Ramos (cell line): Measurements from ENCODE around the gene ROR2.

Source experiments
- in situ Hi-C: fragments of 300-500 bp; cut with MboI; formaldehyde crosslinking; loops from one replicate; pipeline ENCODE4 v1.14.3; 2022; ENCODE audit warnings: low sequenced_read_pairs; ENCODE audit not compliant: unreplicated experiment

Gene ROR2

GRCh38 chr9:91847581-91848091 lies 102.4 kb downstream of the ROR2 start:
- in situ Hi-C loops: no loop called here

DNA sequence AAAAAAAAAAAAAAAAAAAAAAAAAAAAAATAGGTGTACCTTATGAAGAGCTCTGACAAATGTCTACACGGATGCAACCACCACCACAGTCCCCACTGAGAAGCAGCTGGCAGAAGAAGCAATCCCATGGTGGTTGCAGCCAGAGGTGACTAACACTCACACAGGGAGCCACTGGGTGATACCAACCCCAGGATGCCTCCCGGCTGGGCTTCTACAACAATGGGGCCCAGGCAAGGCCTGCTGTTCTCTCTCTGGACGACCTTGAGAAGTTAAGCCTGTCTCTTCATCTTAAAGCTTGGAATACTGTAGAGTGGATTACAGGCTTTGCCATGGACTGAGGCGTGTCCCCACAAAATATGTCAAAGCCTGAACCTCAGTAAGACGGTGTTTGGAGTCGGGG lies 104.1 kb downstream of the ROR2 start:
- in situ Hi-C loops: no loop called here

GRCh38 chr9:91844701-91845291 lies 105.2 kb downstream of the ROR2 start:
- in situ Hi-C loops: no loop called here

DNA sequence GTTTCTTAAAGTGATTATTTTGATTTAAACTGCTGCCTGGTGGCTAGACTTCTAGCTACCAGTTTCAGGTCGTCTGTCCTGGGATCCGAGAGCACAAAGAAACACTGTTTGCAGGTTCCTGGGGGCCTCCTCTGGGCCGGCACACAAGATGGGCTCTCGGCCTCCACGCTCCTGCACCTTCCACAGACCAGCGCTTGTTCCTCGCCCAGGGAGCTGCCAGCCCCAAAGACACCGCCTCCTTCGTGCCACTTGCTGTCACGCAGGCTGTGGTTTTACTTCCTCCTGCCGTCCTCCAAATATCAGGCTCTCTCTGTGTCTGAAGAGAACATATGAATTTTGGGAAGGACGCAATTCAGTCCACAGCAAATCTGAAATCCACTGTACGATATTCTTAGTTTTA lies 105.8 kb downstream of the ROR2 start:
- in situ Hi-C loops: no loop called here

- in situ Hi-C loops: no loop called here
These were observed 106.3 kb downstream of the ROR2 start for GRCh38 chr9:91843623-91844148.

DNA sequence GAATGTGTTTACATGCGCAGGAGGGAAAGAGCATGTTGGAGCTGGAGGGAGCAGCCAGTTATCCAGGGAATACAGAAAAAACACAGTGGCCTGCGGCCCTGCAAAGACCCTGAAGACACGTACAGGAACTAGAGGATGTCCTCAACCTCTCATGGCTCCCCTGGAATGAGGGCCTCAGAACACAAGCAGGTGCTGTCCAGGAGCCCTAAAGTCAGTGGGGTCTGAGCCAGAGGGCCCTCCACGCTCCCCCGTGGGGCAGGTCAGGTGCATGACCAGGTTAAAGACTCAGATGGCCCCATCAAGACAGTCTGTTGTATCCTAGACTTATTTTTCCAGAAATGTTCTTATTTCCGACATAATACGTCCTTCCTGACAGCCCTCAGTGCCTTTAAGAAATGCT lies 106.9 kb downstream of the ROR2 start:
- in situ Hi-C loops: no loop called here

DNA sequence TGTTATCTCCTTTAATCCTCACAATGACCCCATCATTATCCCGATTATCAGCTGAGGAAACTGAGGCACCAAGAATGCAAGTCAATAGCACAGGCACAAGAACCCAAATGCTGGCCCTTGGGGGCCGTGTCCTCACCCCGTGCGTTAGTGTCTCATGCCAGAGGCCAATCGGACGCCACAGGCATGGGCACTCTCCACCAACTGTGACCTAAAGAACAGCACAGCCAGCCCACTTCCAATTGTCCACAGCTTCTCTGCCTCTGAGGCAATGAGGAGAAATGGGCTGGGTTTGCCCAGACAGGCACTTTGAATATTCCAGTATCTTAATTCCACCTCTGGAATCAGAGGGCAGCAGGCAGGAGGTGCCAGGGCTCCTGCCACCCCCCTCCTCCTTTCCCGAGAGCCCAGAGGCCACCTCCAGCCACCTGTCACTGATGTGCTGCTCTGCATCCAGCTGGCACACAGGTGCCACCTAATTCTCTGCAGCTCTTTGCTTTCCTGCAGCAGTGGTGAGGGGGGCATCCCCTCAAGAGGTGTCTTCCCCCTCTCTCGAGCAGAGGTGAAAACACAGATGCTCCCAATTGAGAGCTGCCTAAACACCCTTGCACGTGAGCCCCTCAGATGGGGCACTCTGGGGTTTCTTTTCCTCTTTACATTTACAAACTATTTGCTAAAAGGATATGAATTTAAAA lies 107.5 kb downstream of the ROR2 start:
- in situ Hi-C loops: no loop called here

DNA sequence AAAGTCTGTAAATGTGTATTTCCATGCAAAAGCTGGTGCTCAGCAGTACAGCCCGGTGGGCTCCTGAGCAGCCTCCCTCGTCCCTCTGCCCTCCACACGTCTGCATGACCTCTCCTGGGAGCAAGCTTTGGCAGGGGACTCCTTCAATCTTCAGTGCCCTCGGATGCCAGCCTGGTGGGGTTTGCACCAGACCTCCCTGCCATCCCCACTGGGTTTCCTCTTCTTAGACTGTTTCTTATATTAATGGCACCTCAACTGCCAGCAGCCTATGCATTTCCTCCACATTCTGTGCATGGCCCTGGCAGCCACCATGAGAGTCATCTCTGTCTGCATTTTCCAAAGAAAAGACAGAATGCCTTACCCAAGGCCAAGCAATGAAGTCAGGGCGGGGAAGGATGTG lies 108.4 kb downstream of the ROR2 start:
- in situ Hi-C loops: no loop called here

- in situ Hi-C loops: no loop called here
These were observed 109.1 kb downstream of the ROR2 start for GRCh38 chr9:91840882-91841281.

- in situ Hi-C loops: no loop called here
These were observed 109.6 kb downstream of the ROR2 start for GRCh38 chr9:91840469-91840868.

- in situ Hi-C loops: no loop called here
These were observed 110.0 kb downstream of the ROR2 start for GRCh38 chr9:91839926-91840465.

GRCh38 chr9:91837981-91838731 lies 111.9 kb downstream of the ROR2 start:
- in situ Hi-C loops: no loop called here

DNA sequence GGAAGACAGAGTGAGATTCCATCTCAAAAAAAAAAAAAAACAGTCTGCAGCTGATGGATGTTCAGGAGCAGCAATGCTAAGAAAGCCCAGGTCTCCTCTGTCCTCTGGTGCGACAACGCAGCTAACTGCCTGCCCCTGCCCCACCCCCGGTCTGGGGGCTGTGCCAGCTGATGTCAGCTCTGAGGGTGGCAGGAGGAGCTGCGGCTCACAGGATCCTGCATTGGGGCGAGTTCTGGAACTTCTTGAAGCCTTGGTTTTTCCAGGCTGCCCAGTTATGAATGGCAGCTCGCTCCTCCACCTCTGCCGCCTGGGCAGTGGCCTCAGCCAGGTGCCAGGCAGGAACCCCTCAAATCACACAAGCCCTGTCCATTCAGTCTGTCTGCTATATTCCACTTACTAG lies 113.5 kb downstream of the ROR2 start:
- in situ Hi-C loops: no loop called here

- in situ Hi-C loops: no loop called here
These were observed 114.4 kb downstream of the ROR2 start for GRCh38 chr9:91835632-91836031.

- in situ Hi-C loops: no loop called here
These were observed 114.8 kb downstream of the ROR2 start for GRCh38 chr9:91835216-91835615.

- in situ Hi-C loops: no loop called here
These were observed 115.3 kb downstream of the ROR2 start for GRCh38 chr9:91834740-91835139.

- in situ Hi-C loops: no loop called here
These were observed 116.2 kb downstream of the ROR2 start for GRCh38 chr9:91833878-91834255.

GRCh38 chr9:91833096-91833877 lies 116.7 kb downstream of the ROR2 start:
- in situ Hi-C loops: no loop called here

- in situ Hi-C loops: no loop called here
These were observed 117.7 kb downstream of the ROR2 start for GRCh38 chr9:91832322-91832721.

GRCh38 chr9:91825866-91826265 lies 124.2 kb downstream of the ROR2 start:
- in situ Hi-C loops: no loop called here
